Activated CD4-positive, alpha-beta T cell treated with anti-CD3 and anti-CD28 coated beads, Interleukin-2, amount 50 U/mL, for 4 hours (primary cell): Measurements from ENCODE around the gene PCDH8.

ENCODE experiments used
- DNase-seq, 2 experiments: peaks; one replicate each; pipeline ENCODE4 v3.0.0-alpha.2; 2020

PCDH8 gene

GRCh38 chr13:52811841-52812240 lies 36.6 kb downstream of the PCDH8 start:
- DNase-seq: no peak

- DNase-seq: no peak
Measured at GRCh38 chr13:52810526-52810925, 37.9 kb downstream of the PCDH8 start.

- no peak for DNase-seq
Measured at GRCh38 chr13:52810011-52810410, 38.4 kb downstream of the PCDH8 start.

- DNase-seq: peak; percentile 3
Measured at GRCh38 chr13:52809310-52809769, 39.1 kb downstream of the PCDH8 start.

GRCh38 chr13:52808842-52809219 lies 39.6 kb downstream of the PCDH8 start:
- no peak for DNase-seq

GRCh38 chr13:52806029-52806428 lies 42.4 kb downstream of the PCDH8 start:
- no peak for DNase-seq

- DNase-seq: no peak
Measured at GRCh38 chr13:52804202-52804641, 44.2 kb downstream of the PCDH8 start.

- no peak for DNase-seq
Measured at GRCh38 chr13:52800856-52801255, 47.6 kb downstream of the PCDH8 start.

GRCh38 chr13:52798770-52799430 lies 49.5 kb downstream of the PCDH8 start:
- DNase-seq: no peak

- no peak for DNase-seq
Measured at GRCh38 chr13:52797176-52797575, 51.3 kb downstream of the PCDH8 start.

GRCh38 chr13:52794589-52794988 lies 53.9 kb downstream of the PCDH8 start:
- DNase-seq: no peak

GRCh38 chr13:52793515-52794061 lies 54.9 kb downstream of the PCDH8 start:
- DNase-seq: no peak
